Measurements from ENCODE around the gene MECR.
A peak's percentile ranks its signal among the peaks of the same experiment; 100 is the strongest.

The MECR gene

GRCh38 chr1:29255134-29255666 is 24.5 kb upstream of the MECR start:
- no peak for DNase-seq (ENCODE audit: low read depth)
- no peak overlapping the region for H3K4me3 ChIP-seq (ENCODE audit: low read length)
- TF ChIP-seq, protein P1, sequence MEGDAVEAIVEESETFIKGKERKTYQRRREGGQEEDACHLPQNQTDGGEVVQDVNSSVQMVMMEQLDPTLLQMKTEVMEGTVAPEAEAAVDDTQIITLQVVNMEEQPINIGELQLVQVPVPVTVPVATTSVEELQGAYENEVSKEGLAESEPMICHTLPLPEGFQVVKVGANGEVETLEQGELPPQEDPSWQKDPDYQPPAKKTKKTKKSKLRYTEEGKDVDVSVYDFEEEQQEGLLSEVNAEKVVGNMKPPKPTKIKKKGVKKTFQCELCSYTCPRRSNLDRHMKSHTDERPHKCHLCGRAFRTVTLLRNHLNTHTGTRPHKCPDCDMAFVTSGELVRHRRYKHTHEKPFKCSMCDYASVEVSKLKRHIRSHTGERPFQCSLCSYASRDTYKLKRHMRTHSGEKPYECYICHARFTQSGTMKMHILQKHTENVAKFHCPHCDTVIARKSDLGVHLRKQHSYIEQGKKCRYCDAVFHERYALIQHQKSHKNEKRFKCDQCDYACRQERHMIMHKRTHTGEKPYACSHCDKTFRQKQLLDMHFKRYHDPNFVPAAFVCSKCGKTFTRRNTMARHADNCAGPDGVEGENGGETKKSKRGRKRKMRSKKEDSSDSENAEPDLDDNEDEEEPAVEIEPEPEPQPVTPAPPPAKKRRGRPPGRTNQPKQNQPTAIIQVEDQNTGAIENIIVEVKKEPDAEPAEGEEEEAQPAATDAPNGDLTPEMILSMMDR (conservative IDR thresholded peaks at IDR 0.05; ENCODE audit: low read depth, low read length) = no peak

- TF ChIP-seq, protein P1 (conservative IDR thresholded peaks at IDR 0.05; ENCODE audit: low read depth, low read length) = no peak
- no peak for DNase-seq (ENCODE audit: low read depth)
- no peak overlapping the region for H3K4me3 ChIP-seq (ENCODE audit: low read length)
Measured at GRCh38 chr1:29254346-29254745, 23.6 kb upstream of the MECR start.

DNA sequence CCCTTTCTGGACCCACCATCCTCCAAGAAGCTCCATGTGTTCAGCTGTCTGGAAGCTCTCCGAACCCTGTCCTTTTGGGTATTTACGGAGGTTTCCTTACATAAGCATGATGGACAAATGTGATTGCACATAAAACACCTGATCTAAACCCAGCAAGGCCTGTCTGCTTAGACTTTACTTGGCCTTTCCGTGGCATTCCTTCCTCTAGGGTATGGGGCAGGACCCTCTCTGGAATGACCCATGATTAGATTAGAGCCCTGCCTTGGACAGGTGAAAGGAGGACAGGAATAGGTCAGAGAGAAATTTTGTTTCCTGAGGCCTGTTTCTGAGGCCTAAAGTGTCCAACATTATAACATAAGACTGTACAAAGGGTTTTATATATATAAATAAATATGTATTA is 22.4 kb upstream of the MECR start:
- TF ChIP-seq, protein P1 (conservative IDR thresholded peaks at IDR 0.05; ENCODE audit: low read depth, low read length) = no peak
- no peak for DNase-seq (ENCODE audit: low read depth)
- H3K4me3 ChIP-seq (ENCODE audit: low read length) = no peak overlapping the region

DNA sequence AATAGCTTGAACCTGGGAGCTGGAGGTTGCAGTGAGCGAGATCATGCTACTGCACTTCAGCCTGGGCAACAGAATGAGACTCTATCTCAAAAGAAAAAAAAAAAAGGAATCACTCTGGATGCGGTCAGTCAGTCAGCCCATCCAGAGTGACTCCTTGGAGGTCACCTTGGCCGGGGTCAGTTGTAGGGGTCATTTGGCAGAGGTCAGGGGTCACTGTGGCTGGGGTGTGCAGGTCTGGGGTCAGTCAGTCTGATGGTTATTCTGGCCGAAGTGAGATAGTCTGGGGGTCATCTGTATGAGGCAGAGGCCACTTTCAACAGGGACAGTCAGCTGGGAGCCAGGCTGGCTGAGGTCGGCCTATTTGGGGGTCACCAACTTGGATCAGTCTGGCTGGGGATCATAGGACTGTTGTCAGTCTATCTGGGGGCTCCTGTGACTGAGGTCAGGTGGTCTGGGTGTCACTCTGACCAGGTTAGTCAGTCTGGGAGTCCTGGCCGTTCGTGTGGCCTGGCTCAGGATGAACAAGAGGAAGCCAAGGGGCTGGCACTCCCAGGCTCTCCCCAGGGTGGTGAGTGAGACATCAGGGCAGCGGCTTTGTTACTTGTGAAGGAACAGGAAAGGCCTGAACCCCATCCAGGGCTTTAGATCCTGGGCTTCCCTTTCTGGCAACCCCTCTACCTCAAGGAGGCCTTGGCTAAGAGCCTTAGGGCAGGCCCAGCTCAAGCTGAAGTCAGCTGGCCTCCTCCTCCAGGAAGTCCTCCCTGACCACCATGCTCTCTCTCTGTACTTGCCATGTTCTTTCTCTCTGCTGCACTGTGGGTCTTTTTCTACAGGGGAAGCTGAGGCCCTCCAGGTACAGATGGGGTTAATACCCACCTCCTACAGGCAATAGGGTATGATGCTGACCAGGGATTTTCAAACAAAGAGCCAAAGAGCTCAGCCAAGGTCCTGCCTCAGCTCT is 20.7 kb upstream of the MECR start:
- no peak for DNase-seq (ENCODE audit: low read depth)
- TF ChIP-seq, protein P1 (conservative IDR thresholded peaks at IDR 0.05; ENCODE audit: low read depth, low read length) = no peak
- H3K4me3 ChIP-seq (ENCODE audit: low read length) = no peak overlapping the region

DNA sequence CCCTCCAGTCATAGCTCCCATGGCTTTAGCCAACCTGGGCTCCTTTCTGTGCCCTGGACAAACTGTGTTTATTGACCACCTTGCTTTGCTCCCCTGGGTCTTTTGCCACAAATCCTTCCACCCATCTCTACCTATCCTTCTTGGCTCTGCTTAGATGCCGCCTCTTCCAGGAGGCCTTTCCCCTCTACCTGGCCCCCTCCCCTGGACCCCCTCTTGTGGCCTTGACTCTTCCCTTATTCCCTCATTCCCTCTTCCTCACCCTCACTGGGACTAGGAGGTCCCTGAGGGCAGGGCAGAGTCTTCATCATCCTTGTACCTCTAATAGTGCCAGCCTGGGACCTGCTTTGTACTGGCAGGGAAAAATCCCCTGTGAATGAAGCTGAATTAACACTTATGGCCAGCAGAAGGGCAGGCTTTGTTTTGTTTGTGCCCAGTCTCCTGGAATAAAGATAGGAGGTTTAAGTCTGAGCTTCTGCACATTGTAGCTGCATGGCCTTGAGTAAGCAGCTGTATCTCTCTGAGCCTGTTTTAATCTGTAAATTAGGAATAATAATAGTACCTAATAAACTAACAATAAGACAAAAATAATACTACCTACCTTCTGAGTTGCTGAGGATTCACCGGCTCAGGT is 19.3 kb upstream of the MECR start:
- TF ChIP-seq, protein P1 (conservative IDR thresholded peaks at IDR 0.05; ENCODE audit: low read depth, low read length) = no peak
- no peak overlapping the region for H3K4me3 ChIP-seq (ENCODE audit: low read length)
- DNase-seq (ENCODE audit: low read depth) = peak; percentile 42

- peak; percentile 57 for DNase-seq (ENCODE audit: low read depth)
Measured at GRCh38 chr1:29249170-29249691, 18.5 kb upstream of the MECR start.

More at GRCh38 chr1:29249170-29249691, 18.5 kb upstream of the MECR start:
- TF ChIP-seq, protein P1 (conservative IDR thresholded peaks at IDR 0.05; ENCODE audit: low read depth, low read length) = no peak
- H3K4me3 ChIP-seq (ENCODE audit: low read length) = no peak overlapping the region

Measured in retinal pigment epithelial cell (primary cell).